HPDE6-E6E7 (cell line): Measurements from ENCODE around the gene MAP3K13.
A peak's percentile ranks its signal among the peaks of the same experiment; 100 is the strongest.
"Not testable (repeated sequence)": the region's sequence is repeated elsewhere in the genome, so short reads cannot be mapped to it uniquely, and the experiment has no call there.

Experiments used
- DNase-seq: peaks from one replicate; pipeline ENCODE4 v3.0.0; 2011; ENCODE audit warnings: missing footprints; ENCODE audit errors: extremely low spot score

Gene MAP3K13

GRCh38 chr3:185397676-185398075 lies 34.7 kb downstream of the MAP3K13 start:
- DNase-seq = no peak

- DNase-seq = no peak
Observed at GRCh38 chr3:185399737-185400667, 37.1 kb downstream of the MAP3K13 start.

GRCh38 chr3:185400866-185401265 lies 37.9 kb downstream of the MAP3K13 start:
- DNase-seq = no peak

- DNase-seq = no peak
Observed at GRCh38 chr3:185401319-185401955, 38.5 kb downstream of the MAP3K13 start.

- DNase-seq = no peak
Observed at GRCh38 chr3:185402561-185402960, 39.6 kb downstream of the MAP3K13 start.

- no peak for DNase-seq
Observed at GRCh38 chr3:185403002-185403401, 40.1 kb downstream of the MAP3K13 start.

- no peak for DNase-seq
Observed at GRCh38 chr3:185405243-185405642, 42.3 kb downstream of the MAP3K13 start.

GRCh38 chr3:185405664-185406063 lies 42.7 kb downstream of the MAP3K13 start:
- no peak for DNase-seq

GRCh38 chr3:185406121-185406620 lies 43.2 kb downstream of the MAP3K13 start:
- DNase-seq = no peak

GRCh38 chr3:185409957-185410356 lies 47.0 kb downstream of the MAP3K13 start:
- no peak for DNase-seq

- peak; percentile 14 for DNase-seq
Observed at GRCh38 chr3:185411133-185411532, 48.2 kb downstream of the MAP3K13 start.

- no peak for DNase-seq
Observed at GRCh38 chr3:185416513-185416912, 53.6 kb downstream of the MAP3K13 start.

GRCh38 chr3:185418561-185418977 lies 55.6 kb downstream of the MAP3K13 start:
- DNase-seq = not testable (repeated sequence)

GRCh38 chr3:185420762-185421161 lies 57.8 kb downstream of the MAP3K13 start:
- peak; percentile 14 for DNase-seq

- no peak for DNase-seq
Observed at GRCh38 chr3:185421577-185422232, 58.8 kb downstream of the MAP3K13 start.

- DNase-seq = no peak
Observed at GRCh38 chr3:185422677-185423076, 59.7 kb downstream of the MAP3K13 start.

GRCh38 chr3:185423178-185423577 lies 60.2 kb downstream of the MAP3K13 start:
- peak; percentile 13 for DNase-seq

GRCh38 chr3:185424435-185424834 lies 61.5 kb downstream of the MAP3K13 start:
- no peak for DNase-seq

GRCh38 chr3:185430375-185430774 lies 67.4 kb downstream of the MAP3K13 start:
- DNase-seq = no peak

- no peak for DNase-seq
Observed at GRCh38 chr3:185439745-185440466, 77.0 kb downstream of the MAP3K13 start.

GRCh38 chr3:185442031-185442430 lies 79.1 kb downstream of the MAP3K13 start:
- DNase-seq = no peak

GRCh38 chr3:185444329-185444728 lies 81.4 kb downstream of the MAP3K13 start:
- no peak for DNase-seq
